Activated naive CD8-positive, alpha-beta T cell treated with anti-CD3 and anti-CD28 coated beads, Interleukin-2, amount 10 ng/mL, durations not matched to agents 7 days and 5 days (primary cell): ENCODE data around the gene RPL31. TPM values are rescaled to one million over a fixed set of nuclear protein-coding genes. Genes with fewer than 3 reads are reported as not detected.
"Not testable (repeated sequence)": the region's sequence is repeated elsewhere in the genome, so short reads cannot be mapped to it uniquely, and the experiment has no call there.

ENCODE experiments used
- ATAC-seq: fragments of 150-1000 bp; cut with Tn5 transposase; one replicate; pipeline ENCODE4 v1.10.0; 2021; ENCODE audit warnings: low read depth, moderate library complexity
- POLR2A ChIA-PET: fragments of 350-600 bp; sonication (Branson Sonifier 250); formaldehyde crosslinking; loops from one replicate; lab custom pipeline; 2021; ENCODE audit warnings: antibody characterized with exemption; lab: Charles Lee
- DNase-seq: peaks from one replicate; pipeline ENCODE4 v3.0.0; 2021
- H3K27ac Mint-ChIP-seq: one replicate; pipeline ENCODE4 v1.8.0; 2022; ENCODE audit warnings: mild to moderate bottlenecking, mixed read lengths
- H3K27me3 Mint-ChIP-seq: one replicate; pipeline ENCODE4 v1.8.0; 2022; ENCODE audit warnings: mild to moderate bottlenecking, moderate library complexity, mixed read lengths
- H3K36me3 Mint-ChIP-seq: one replicate; pipeline ENCODE4 v1.8.0; 2021; ENCODE audit warnings: mild to moderate bottlenecking, mixed read lengths
- H3K4me1 Mint-ChIP-seq: one replicate; pipeline ENCODE4 v1.8.0; 2021; ENCODE audit warnings: mixed read lengths
- H3K4me3 Mint-ChIP-seq: one replicate; pipeline ENCODE4 v1.8.0; 2022; ENCODE audit warnings: mild to moderate bottlenecking, moderate library complexity, mixed read lengths
- H3K9me3 Mint-ChIP-seq: one replicate; pipeline ENCODE4 v1.8.0; 2021; ENCODE audit warnings: mixed read lengths
- total RNA-seq, 2 experiments: library from RNA; stranded (reverse); gene quantifications; one replicate each; pipeline ENCODE4 v1.2.3, GENCODE V29; 2021

RPL31 gene
- total RNA-seq, 2 experiments from 2014 or later = 1,575 to 1,632 TPM

DNA sequence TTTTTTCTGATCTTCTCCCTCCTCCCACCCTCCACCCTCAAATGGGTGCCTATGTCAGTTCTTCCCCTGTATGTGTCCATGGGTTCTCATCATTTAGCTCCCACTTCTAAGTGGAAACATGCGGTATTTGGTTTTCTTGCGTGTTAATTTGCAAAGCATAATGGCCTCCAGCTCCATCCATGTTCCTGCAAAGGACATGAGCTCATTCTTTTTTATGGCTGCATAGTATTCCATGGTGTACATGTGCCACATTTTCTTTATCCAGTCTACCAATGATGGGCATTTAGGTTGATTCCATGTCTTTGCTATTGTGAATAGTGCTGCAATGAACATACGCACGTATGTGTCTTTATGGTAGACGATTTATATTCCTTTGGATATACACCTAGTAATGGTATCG is 48.8 kb downstream of the RPL31 start:
- ATAC-seq, H3K36me3 Mint-ChIP-seq, H3K27me3 Mint-ChIP-seq, H3K27ac Mint-ChIP-seq, DNase-seq, H3K4me1 Mint-ChIP-seq, H3K9me3 Mint-ChIP-seq, H3K4me3 Mint-ChIP-seq, POLR2A ChIA-PET: not testable (repeated sequence)

DNA sequence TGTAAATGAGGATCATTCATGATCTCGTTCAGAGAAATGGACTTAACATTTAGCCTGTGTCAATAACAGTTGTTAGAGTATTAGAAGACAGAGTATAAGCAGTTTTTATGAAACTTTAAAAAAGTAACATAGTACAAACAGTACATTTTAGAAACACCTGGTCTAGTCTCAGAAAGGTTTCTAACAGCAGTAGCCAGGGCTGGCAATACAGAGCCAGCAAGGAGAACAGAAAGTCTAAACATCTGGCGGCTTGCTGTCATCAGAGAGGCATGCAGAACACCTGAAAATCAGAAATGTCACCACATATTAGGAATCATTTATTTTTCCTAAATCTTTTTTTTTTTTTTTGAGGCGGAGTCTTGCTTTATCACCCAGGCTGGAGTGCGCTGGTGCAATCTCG is 50.1 kb downstream of the RPL31 start:
- ATAC-seq = no peak
- POLR2A ChIA-PET = no interaction called here
- Mint-ChIP-seq H3K36me3 (no peaks in the 10 kb centered on the region), H3K27ac (no peak overlapping the region), H3K27me3 (peaks cover 4% of the 10 kb centered on the region), H3K4me3 (no peak overlapping the region), H3K9me3 (no peaks in the 10 kb centered on the region), H3K4me1 (no peaks in the 10 kb centered on the region)
- no peak for DNase-seq

DNA sequence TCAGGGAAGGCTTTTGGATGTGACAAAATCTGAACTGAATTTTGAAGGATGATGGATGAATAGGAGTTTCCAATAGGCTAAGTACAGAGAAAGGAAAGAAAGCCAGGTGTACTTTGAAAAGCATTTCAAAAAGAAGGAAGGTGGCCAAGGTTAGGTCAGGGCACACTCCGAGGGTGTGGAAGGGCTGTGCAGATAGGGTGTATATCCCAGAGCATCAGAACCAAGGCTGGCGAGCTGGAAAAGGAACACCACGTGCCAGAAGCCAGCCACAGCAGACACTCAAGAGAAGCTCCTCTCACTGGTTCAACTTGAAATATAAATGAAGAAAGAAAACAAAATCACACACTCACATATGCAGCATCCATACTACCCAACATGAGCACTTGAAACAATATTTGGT is 51.0 kb downstream of the RPL31 start:
- H3K9me3 Mint-ChIP-seq = no peaks in the 10 kb centered on the region
- POLR2A ChIA-PET = no interaction called here
- no peak overlapping the region for H3K27ac Mint-ChIP-seq
- ATAC-seq (no peak), DNase-seq (no peak)
- no peak overlapping the region for H3K4me3 Mint-ChIP-seq
- no peaks in the 10 kb centered on the region for H3K4me1 Mint-ChIP-seq
- H3K27me3 Mint-ChIP-seq = peaks cover 4% of the 10 kb centered on the region
- no peaks in the 10 kb centered on the region for H3K36me3 Mint-ChIP-seq

Other genes with a start within 250 kb of the RPL31 start
- 1 to 10 TPM; 4.2 to 4.9 TPM for gene NPAS2, start 182.2 kb upstream of the RPL31 start, total RNA-seq
- 1 to 10 TPM in 1 of 2 experiments, under 1 TPM in 1; 0.79 to 1.4 TPM for gene TBC1D8, start 149.1 kb downstream of the RPL31 start, total RNA-seq